ENCODE measurements around the gene KEAP1.
"Not testable (repeated sequence)": the region's sequence is repeated elsewhere in the genome, so short reads cannot be mapped to it uniquely, and the experiment has no call there.

The KEAP1 gene

GRCh38 chr19:10497371-10497770 is 5.8 kb downstream of the KEAP1 start:
- no peak for DNase-seq (ENCODE audit: low spot score)

- DNase-seq (ENCODE audit: low spot score), result no peak
Observed at GRCh38 chr19:10491472-10492047, 11.6 kb downstream of the KEAP1 start.

GRCh38 chr19:10486551-10486950 is 16.6 kb downstream of the KEAP1 start:
- DNase-seq (ENCODE audit: low spot score), result no peak

- DNase-seq (ENCODE audit: low spot score), result peak; percentile 96
Observed at GRCh38 chr19:10478903-10479384, 24.2 kb downstream of the KEAP1 start.

GRCh38 chr19:10478476-10478875 is 24.7 kb downstream of the KEAP1 start:
- no peak for DNase-seq (ENCODE audit: low spot score)

- no peak for DNase-seq (ENCODE audit: low spot score)
Observed at GRCh38 chr19:10474962-10475451, 28.1 kb downstream of the KEAP1 start.

- DNase-seq (ENCODE audit: low spot score), result no peak
Observed at GRCh38 chr19:10473192-10473591, 30.0 kb downstream of the KEAP1 start.

- no peak for DNase-seq (ENCODE audit: low spot score)
Observed at GRCh38 chr19:10471909-10472308, 31.2 kb downstream of the KEAP1 start.

- no peak for DNase-seq (ENCODE audit: low spot score)
Observed at GRCh38 chr19:10468133-10468532, 35.0 kb downstream of the KEAP1 start.

- no peak for DNase-seq (ENCODE audit: low spot score)
Observed at GRCh38 chr19:10467104-10467706, 36.0 kb downstream of the KEAP1 start.

GRCh38 chr19:10464456-10464855 is 38.7 kb downstream of the KEAP1 start:
- no peak for DNase-seq (ENCODE audit: low spot score)

GRCh38 chr19:10462557-10462956 is 40.6 kb downstream of the KEAP1 start:
- no peak for DNase-seq (ENCODE audit: low spot score)

GRCh38 chr19:10462042-10462441 is 41.1 kb downstream of the KEAP1 start:
- not testable (repeated sequence) for DNase-seq (ENCODE audit: low spot score)

GRCh38 chr19:10461047-10461949 is 41.9 kb downstream of the KEAP1 start:
- peak; percentile 71 for DNase-seq (ENCODE audit: low spot score)

- DNase-seq (ENCODE audit: low spot score), result no peak
Observed at GRCh38 chr19:10460714-10461046, 42.5 kb downstream of the KEAP1 start.

GRCh38 chr19:10458733-10459132 is 44.4 kb downstream of the KEAP1 start:
- not testable (repeated sequence) for DNase-seq (ENCODE audit: low spot score)

GRCh38 chr19:10454267-10454666 is 48.9 kb downstream of the KEAP1 start:
- DNase-seq (ENCODE audit: low spot score), result peak; percentile 36

GRCh38 chr19:10453852-10454251 is 49.3 kb downstream of the KEAP1 start:
- no peak for DNase-seq (ENCODE audit: low spot score)

- no peak for DNase-seq (ENCODE audit: low spot score)
Observed at GRCh38 chr19:10452726-10453618, 50.2 kb downstream of the KEAP1 start.

GRCh38 chr19:10450853-10451609 is 52.1 kb downstream of the KEAP1 start:
- DNase-seq (ENCODE audit: low spot score), result no peak
